Fibroblast of the aortic adventitia (primary cell): ENCODE results near the gene CD2AP. TPM values are rescaled to one million over a fixed set of nuclear protein-coding genes. Genes with fewer than 3 reads are reported as not detected.
"Not testable (repeated sequence)": the region's sequence is repeated elsewhere in the genome, so short reads cannot be mapped to it uniquely, and the experiment has no call there.

Experiments
- DNase-seq: peaks from one replicate; pipeline ENCODE4 v3.0.0-alpha.2; 2010; ENCODE audit warnings: low read depth
- H3K4me3 ChIP-seq: 2 replicates; pipeline ENCODE4 v1.5.1; 2011; ENCODE audit warnings: low read depth, mild to moderate bottlenecking, control low read depth, low read length, moderate library complexity
- total RNA-seq: library from RNA; depleted of rRNA; stranded (reverse); fragments of >200 nt; gene quantifications from 2 replicates; pipeline ENCODE4 v1.2.3, GENCODE V29; 2012; ENCODE audit warnings: low replicate concordance
- TF ChIP-seq, protein P1 (sequence below): IDR thresholded peaks from 2 replicates; pipeline ENCODE4 v1.5.1; 2011; ENCODE audit warnings: mild to moderate bottlenecking, low read length, control low read depth, inconsistent platforms; ENCODE audit not compliant: insufficient read depth

The CD2AP gene
- total RNA-seq, 1 donor, result 33.3 TPM

DNA sequence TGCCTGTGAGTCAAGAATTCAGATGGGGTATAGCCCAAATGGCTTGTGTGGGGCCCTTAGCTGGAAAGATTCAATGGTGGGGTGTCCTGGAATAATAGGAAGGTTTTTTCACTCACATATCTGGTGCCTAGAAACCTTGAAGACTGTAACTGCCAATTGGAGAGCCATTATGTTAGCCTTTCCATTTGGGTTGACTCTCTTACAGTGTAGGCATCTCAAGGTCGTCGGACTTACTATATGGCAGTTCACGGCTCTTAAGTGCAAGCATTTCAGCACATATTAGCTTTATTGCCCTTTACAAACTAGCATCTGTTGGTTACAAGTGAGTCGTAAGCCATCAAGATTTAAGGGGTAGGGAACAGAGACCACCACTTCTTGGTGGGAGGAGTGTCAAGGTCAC, 74.1 kb downstream of the CD2AP start:
- no peak for DNase-seq
- H3K4me3 ChIP-seq, result no peak overlapping the region
- TF ChIP-seq, protein P1, sequence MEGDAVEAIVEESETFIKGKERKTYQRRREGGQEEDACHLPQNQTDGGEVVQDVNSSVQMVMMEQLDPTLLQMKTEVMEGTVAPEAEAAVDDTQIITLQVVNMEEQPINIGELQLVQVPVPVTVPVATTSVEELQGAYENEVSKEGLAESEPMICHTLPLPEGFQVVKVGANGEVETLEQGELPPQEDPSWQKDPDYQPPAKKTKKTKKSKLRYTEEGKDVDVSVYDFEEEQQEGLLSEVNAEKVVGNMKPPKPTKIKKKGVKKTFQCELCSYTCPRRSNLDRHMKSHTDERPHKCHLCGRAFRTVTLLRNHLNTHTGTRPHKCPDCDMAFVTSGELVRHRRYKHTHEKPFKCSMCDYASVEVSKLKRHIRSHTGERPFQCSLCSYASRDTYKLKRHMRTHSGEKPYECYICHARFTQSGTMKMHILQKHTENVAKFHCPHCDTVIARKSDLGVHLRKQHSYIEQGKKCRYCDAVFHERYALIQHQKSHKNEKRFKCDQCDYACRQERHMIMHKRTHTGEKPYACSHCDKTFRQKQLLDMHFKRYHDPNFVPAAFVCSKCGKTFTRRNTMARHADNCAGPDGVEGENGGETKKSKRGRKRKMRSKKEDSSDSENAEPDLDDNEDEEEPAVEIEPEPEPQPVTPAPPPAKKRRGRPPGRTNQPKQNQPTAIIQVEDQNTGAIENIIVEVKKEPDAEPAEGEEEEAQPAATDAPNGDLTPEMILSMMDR, result no peak

DNA sequence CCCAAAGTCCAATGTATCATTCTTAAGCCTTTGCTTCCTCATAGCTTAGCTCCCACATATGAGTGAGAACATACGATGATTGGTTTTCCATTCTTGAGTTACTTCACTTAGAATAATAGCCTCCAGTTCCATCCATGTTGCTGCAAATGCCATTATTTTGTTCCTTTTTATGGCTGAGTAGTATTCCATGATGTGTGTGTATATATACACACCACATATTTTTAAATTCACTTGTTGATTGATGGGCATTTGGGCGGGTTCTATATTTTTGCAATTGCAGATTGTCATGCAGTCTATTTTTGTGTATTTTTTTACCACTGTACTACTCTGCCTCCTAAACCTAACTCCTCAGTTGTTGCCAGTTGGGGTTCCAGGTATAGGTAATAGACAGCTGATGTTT, 74.7 kb downstream of the CD2AP start:
- DNase-seq, result no peak
- TF ChIP-seq, protein P1, result no peak
- no peak overlapping the region for H3K4me3 ChIP-seq

DNA sequence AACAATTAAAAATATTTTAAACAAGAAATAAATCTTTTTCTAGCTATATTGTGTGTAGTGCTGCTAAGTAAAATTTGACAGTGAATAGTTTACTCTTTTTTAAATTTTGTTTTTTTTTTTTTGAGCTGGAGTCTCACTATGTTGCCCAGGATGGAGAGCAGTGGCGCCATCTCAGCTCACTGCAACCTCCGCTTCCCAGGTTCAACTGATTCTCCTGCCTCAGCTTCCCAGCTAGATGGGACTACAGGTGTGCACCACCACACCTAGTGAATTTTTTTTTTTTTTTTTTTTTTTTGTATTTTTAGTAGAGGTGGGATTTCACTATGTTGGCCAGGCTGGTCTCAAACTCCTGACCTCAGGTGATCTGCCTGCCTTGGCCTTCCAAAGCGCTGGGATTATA, 75.7 kb downstream of the CD2AP start:
- not testable (repeated sequence) for H3K4me3 ChIP-seq, DNase-seq

DNA sequence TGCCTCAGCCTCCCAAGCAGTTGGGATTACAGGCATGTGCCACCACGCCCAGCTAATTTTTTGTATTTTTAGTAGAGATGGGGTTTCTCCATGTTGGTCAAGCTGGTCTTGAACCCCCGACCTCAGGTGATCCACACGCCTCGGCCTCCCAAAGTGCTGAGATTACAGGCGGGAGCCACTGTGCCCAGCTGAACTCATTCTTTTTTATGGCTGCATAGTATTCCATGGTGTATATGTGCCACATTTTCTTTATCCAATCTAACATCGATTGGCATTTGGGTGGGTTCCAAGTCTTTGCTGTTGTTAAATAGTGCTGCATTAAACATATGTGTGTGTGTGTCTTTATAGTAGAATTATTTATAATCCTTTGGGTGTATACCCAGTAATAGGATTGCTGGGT, 78.9 kb downstream of the CD2AP start:
- DNase-seq, H3K4me3 ChIP-seq: not testable (repeated sequence)

DNA sequence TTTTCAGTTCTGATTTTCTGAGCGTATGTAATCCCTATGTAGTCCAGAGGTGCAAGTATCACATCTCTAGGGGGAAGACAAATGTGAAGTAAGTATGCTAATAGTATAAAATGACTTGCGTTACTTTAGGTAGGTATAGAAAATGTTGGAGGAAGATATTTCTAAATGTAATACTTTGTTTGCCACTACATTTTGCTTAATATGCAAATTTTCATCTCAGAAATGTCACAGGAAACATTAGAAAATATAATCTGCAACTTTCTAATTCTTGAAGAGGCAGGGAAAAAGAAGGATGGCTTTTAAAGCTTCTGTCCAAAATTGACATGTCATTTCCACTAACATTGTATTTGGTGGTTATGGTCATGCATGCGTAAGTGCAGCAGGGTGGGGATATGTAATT, 85.6 kb downstream of the CD2AP start:
- H3K4me3 ChIP-seq, result no peak overlapping the region
- DNase-seq, result no peak
- TF ChIP-seq, protein P1, result no peak

DNA sequence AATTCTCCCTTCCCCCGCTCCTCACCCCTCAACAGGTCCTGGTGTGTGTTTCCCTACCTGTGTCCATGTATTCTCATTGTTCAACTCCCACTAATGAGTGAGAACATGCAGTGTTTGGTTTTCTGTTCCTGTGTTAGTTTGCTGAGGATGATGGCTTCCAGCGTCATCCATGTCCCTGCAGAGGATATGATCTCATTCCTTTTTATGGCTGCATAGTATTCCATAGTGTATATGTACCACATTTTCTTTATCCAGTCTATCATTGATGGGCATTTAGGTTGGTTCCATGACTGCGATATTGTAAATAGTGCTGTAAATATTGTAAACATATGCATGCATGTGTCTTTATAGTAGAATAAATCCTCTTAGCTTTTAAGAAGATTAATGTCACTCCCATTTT, 89.0 kb downstream of the CD2AP start:
- not testable (repeated sequence) for DNase-seq, H3K4me3 ChIP-seq

DNA sequence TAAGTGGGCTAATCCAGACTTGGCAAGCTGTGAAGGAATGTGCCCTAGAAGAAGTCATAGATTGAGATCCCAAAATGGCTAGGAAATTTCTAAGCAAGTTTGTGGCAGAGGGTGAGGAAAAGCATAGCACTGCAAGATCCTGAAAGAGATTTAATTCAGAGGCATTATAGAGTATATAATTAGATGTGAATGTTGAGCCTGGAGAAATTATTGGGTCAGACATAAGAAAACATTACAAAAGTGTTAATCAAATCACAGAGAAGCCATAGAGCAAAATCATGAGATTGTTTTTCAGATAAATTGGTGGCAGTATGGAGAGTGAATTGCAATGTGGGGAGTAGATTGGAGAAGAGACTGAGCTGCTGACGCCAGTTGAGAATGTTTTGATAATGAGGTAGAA, 90.0 kb downstream of the CD2AP start:
- DNase-seq, result no peak
- TF ChIP-seq, protein P1, result no peak
- no peak overlapping the region for H3K4me3 ChIP-seq

DNA sequence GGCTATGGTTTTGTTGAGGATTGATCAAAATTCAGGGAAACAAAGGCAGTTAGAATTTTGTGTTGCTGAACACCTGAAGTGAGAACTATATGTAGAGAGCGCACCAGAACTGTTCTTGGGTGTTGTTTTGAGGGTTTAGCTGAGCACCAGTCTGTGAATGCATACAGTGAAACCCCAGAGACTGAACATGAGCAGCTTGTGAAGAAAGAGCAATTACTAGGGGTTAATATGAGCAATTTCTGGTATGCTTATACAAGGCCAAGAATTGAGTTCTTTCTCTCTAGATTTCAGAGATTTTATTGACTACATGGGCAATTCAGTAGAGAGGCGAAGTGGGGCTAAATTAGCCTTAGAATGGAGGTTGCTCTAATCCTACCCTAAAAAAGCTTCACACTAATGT, 93.9 kb downstream of the CD2AP start:
- DNase-seq, result no peak
- no peak overlapping the region for H3K4me3 ChIP-seq
- TF ChIP-seq, protein P1, result no peak

DNA sequence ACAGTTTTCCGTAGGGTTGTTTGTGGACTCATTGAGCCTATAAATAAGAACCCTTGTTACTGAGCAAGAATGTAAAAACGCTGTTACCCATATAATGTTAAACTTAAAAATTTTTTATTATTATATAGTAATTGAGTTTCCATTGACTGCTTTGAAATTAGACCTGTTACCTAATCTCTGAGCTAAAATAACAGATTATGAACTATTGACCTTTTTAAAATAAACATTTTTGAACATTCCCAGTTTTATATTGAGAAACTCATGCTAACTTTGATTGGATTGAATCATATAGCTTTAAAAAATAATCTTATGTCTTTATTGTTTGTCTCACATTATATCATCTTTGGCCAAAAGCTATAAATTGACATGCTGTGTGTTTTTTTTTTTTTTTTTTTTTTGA, 95.5 kb downstream of the CD2AP start:
- TF ChIP-seq, protein P1, result no peak
- H3K4me3 ChIP-seq, result no peak overlapping the region
- no peak for DNase-seq
